ENCODE data around the gene IGF2.

IGF2 gene

GRCh38 chr11:2122907-2123627 lies 16.1 kb downstream of the IGF2 start:
- DNase-seq (ENCODE audit: low spot score), result no peak

- peak; percentile 69 for DNase-seq (ENCODE audit: low spot score)
Observed at GRCh38 chr11:2122222-2122906, 16.8 kb downstream of the IGF2 start.

- DNase-seq (ENCODE audit: low spot score), result no peak
Observed at GRCh38 chr11:2121227-2122130, 17.7 kb downstream of the IGF2 start.

- peak; percentile 74 for DNase-seq (ENCODE audit: low spot score)
Observed at GRCh38 chr11:2120359-2121100, 18.7 kb downstream of the IGF2 start.

GRCh38 chr11:2118677-2119076 lies 20.5 kb downstream of the IGF2 start:
- no peak for DNase-seq (ENCODE audit: low spot score)

- no peak for DNase-seq (ENCODE audit: low spot score)
Observed at GRCh38 chr11:2116680-2117079, 22.5 kb downstream of the IGF2 start.

- DNase-seq (ENCODE audit: low spot score), result no peak
Observed at GRCh38 chr11:2115308-2115707, 23.9 kb downstream of the IGF2 start.

GRCh38 chr11:2114430-2115241 lies 24.6 kb downstream of the IGF2 start:
- no peak for DNase-seq (ENCODE audit: low spot score)

GRCh38 chr11:2113776-2114175 lies 25.4 kb downstream of the IGF2 start:
- DNase-seq (ENCODE audit: low spot score), result no peak

GRCh38 chr11:2110521-2110920 lies 28.7 kb downstream of the IGF2 start:
- DNase-seq (ENCODE audit: low spot score), result no peak

GRCh38 chr11:2109541-2110019 lies 29.6 kb downstream of the IGF2 start:
- DNase-seq (ENCODE audit: low spot score), result peak; percentile 68

- DNase-seq (ENCODE audit: low spot score), result no peak
Observed at GRCh38 chr11:2108675-2109491, 30.3 kb downstream of the IGF2 start.

GRCh38 chr11:2107941-2108630 lies 31.1 kb downstream of the IGF2 start:
- DNase-seq (ENCODE audit: low spot score), result no peak

- DNase-seq (ENCODE audit: low spot score), result no peak
Observed at GRCh38 chr11:2107521-2107920, 31.7 kb downstream of the IGF2 start.

- DNase-seq (ENCODE audit: low spot score), result no peak
Observed at GRCh38 chr11:2106583-2107209, 32.5 kb downstream of the IGF2 start.

GRCh38 chr11:2105511-2105910 lies 33.7 kb downstream of the IGF2 start:
- DNase-seq (ENCODE audit: low spot score), result no peak

- no peak for DNase-seq (ENCODE audit: low spot score)
Observed at GRCh38 chr11:2104524-2105440, 34.4 kb downstream of the IGF2 start.
